Measurements from ENCODE around the gene ATF1. TPM values are rescaled to one million over a fixed set of nuclear protein-coding genes. Genes with fewer than 3 reads are reported as not detected.

ATF1 gene
- total RNA-seq, 4 donors from 2014 or later = 16.8 to 24.9 (median 18.0) TPM

DNA sequence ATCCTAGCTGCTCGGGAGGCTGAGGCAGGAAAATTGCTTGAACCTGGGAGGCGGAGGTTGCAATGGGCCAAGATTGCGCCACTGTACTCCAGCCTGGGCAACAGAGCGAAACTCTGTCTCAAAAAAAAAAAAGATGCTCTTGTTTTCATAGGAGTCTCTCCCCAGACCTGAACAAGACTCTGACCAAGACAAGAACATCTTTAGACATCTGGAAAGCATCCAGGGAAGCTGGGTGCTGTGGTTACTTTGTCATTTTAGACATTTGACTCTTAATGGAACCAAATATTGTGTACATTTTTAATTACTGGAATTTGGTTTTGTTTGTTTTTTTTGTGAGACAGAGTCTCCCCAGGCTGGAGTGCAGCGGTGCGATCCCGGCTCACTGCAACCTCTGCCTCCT is 21.1 kb upstream of the ATF1 start:
- 93 to 97% methylated on average over 7 of the region's 7 CpGs for WGBS, 2 donors
- no peaks in the 10 kb centered on the region for H3K4me1 ChIP-seq
- H3K27ac ChIP-seq = no peak overlapping the region
- DNase-seq (ENCODE audit: low spot score in 2 of 2) = no peak
- no peak overlapping the region for H3K4me3 ChIP-seq
- H3K27me3 ChIP-seq = no peaks in the 10 kb centered on the region
- TF ChIP-seq POLR2A (IDR thresholded peaks at IDR 0.05) (no peak), CTCF (IDR thresholded peaks at IDR 0.05) (no peak), EP300 (IDR thresholded peaks at IDR 0.05) (no peak)
- H3K9me3 ChIP-seq = no peaks in the 10 kb centered on the region
- peaks cover 0 to 100% (median 45%) of the 10 kb centered on the region in 3 donors for H3K36me3 ChIP-seq

DNA sequence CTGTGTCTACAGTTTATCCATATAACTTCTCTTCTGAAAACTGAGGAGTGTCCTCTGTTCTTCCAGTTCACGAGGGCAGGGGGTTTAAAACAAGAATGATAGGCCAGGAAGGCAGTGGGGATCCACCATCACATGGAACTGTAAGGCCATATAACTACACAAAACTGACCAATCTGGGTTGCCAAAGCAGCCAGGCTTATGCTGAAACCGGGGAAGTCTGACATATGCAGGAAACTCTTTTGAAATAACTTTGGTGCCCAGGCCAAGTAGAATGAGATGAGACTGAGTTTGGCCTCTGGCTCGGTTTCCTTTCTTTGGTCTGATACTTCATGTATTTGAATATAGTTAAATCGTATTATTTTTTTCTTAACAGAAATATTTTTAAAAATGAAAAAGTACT is 18.0 kb upstream of the ATF1 start:
- DNase-seq (ENCODE audit: low spot score in 2 of 2) = no peak
- Histone ChIP-seq H3K27me3 (no peaks in the 10 kb centered on the region), H3K36me3 (peaks cover 0 to 98% (median 21%) of the 10 kb centered on the region in 3 donors), H3K4me1 (no peaks in the 10 kb centered on the region), H3K9me3 (no peaks in the 10 kb centered on the region), H3K4me3 (no peak overlapping the region), H3K27ac (no peak overlapping the region)
- TF ChIP-seq POLR2A (IDR thresholded peaks at IDR 0.05) (no peak), EP300 (IDR thresholded peaks at IDR 0.05) (no peak), CTCF (IDR thresholded peaks at IDR 0.05) (no peak)
- WGBS, 2 donors = 82 to 83% methylated on average over 4 of the region's 4 CpGs

DNA sequence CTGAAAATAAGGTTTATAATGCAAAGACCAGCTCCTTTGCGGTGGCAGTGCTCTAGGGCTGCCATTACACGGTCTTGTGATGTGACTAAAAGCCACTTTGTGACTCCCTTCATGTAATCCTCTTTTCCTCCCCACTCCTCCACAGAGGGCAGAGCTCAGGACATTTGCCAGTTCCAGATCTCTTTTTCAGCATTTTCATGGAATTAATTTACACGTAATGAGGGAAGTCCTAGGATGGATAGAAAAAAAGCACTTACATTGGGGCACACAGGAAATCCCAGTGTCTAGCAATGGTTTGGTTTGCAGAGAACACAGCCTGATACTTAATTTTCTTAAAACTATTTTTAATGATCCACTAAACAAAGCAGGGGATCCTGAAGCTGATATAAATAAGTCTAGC is 17.5 kb upstream of the ATF1 start:
- H3K27ac ChIP-seq = no peak overlapping the region
- H3K9me3 ChIP-seq = no peaks in the 10 kb centered on the region
- peaks cover 0 to 94% (median 15%) of the 10 kb centered on the region in 3 donors for H3K36me3 ChIP-seq
- H3K27me3 ChIP-seq = no peaks in the 10 kb centered on the region
- 83 to 84% methylated on average over 3 of the region's 3 CpGs for WGBS, 2 donors
- H3K4me1 ChIP-seq = no peaks in the 10 kb centered on the region
- no peak for DNase-seq (ENCODE audit: low spot score in 2 of 2)
- no peak for TF ChIP-seq EP300 (IDR thresholded peaks at IDR 0.05)
- no peak for TF ChIP-seq CTCF (IDR thresholded peaks at IDR 0.05)
- H3K4me3 ChIP-seq = no peak overlapping the region

GRCh38 chr12:50747817-50748216 is 16.1 kb upstream of the ATF1 start:
- 73 to 85% methylated on average over 1 of the region's 1 CpG for WGBS, 2 donors
- peaks cover 0 to 80% (median 11%) of the 10 kb centered on the region in 3 donors for H3K36me3 ChIP-seq
- no peak overlapping the region for H3K4me3 ChIP-seq
- no peak for DNase-seq (ENCODE audit: low spot score in 2 of 2)
- no peaks in the 10 kb centered on the region for H3K4me1 ChIP-seq
- H3K9me3 ChIP-seq = no peaks in the 10 kb centered on the region
- TF ChIP-seq CTCF (IDR thresholded peaks at IDR 0.05) = no peak
- TF ChIP-seq EP300 (IDR thresholded peaks at IDR 0.05) = no peak
- TF ChIP-seq POLR2A (IDR thresholded peaks at IDR 0.05) = no peak
- no peak overlapping the region for H3K27ac ChIP-seq
- no peaks in the 10 kb centered on the region for H3K27me3 ChIP-seq

DNA sequence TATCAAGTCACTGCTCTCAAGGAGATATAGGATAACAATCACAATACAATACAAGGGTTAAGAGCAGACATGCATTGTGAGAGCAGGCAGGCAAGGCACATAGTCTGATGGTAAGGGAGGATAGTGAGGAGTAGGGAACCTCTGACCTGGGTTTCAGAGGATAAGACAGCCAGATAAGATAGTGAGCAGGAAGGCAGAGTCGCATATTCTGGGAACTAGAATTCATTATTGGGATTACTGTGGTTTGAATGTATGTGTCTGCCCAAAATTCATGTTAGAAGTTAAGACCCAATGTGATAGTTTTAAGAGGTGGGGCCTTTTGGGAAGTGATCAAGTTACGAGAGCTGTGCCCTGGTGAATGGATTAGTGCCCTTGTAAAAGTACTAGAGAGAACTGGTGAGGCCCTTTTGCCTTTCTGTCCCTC is 14.4 kb upstream of the ATF1 start:
- H3K9me3 ChIP-seq = no peaks in the 10 kb centered on the region
- no peaks in the 10 kb centered on the region for H3K27me3 ChIP-seq
- H3K36me3 ChIP-seq = peaks cover 0 to 63% (median 11%) of the 10 kb centered on the region in 3 donors
- TF ChIP-seq CTCF (IDR thresholded peaks at IDR 0.05) (no peak), POLR2A (IDR thresholded peaks at IDR 0.05) (no peak), EP300 (IDR thresholded peaks at IDR 0.05) (no peak)
- DNase-seq (ENCODE audit: low spot score in 2 of 2) = no peak
- 97 to 98% methylated on average over 2 of the region's 2 CpGs for WGBS, 2 donors
- no peaks in the 10 kb centered on the region for H3K4me1 ChIP-seq
- no peak overlapping the region for H3K4me3 ChIP-seq
- no peak overlapping the region for H3K27ac ChIP-seq
